HG02884 (cell line): Measurements from ENCODE around the gene GJB5.
"Not testable (repeated sequence)": the region's sequence is repeated elsewhere in the genome, so short reads cannot be mapped to it uniquely, and the experiment has no call there.

Source experiments
- ATAC-seq: cut with Tn5 transposase; IDR thresholded peaks from one replicate; pipeline ENCODE4 v1.9.1; 2021; ENCODE audit warnings: mild to moderate bottlenecking, moderate library complexity; ENCODE audit not compliant: unreplicated experiment

Gene GJB5

GRCh38 chr1:34773114-34773513 is 18.3 kb downstream of the GJB5 start:
- not testable (repeated sequence) for ATAC-seq

- no peak for ATAC-seq
Measured at GRCh38 chr1:34774957-34775356, 20.1 kb downstream of the GJB5 start.

- ATAC-seq = no peak
Measured at GRCh38 chr1:34776911-34777310, 22.1 kb downstream of the GJB5 start.

DNA sequence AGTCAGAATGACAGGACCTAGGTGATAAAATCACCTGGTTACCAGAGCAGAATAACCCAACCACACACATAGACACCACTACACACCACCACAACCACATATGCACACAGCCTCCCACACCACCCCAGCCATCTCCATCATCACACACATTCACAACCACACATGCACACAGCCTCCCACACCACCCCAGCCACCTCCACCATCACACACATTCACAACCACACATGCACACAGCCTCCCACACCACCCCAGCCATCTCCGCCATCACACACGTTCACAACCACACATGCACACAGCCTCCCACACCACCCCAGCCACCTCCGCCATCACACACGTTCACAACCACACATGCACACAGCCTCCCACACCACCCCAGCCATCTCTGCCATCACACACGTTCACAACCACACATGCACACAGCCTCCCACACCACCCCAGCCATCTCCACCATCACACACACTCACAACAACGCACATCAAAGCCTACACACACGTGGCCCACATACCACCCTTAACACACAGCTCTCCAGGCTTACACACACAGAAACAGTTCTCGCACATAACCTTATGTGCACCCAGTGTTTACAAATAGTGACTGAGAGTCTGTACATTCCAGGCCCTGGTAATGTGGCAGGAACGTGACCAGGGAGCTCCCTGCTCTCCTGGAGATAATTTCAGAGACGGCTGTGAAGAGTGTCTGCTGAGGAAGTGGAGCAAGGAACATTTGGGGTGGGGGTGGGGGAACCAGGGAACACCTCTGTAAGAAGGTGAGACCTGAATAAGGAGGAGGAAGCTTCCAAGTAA is 22.9 kb downstream of the GJB5 start:
- ATAC-seq = no peak

- ATAC-seq = no peak
Measured at GRCh38 chr1:34778381-34778780, 23.5 kb downstream of the GJB5 start.

DNA sequence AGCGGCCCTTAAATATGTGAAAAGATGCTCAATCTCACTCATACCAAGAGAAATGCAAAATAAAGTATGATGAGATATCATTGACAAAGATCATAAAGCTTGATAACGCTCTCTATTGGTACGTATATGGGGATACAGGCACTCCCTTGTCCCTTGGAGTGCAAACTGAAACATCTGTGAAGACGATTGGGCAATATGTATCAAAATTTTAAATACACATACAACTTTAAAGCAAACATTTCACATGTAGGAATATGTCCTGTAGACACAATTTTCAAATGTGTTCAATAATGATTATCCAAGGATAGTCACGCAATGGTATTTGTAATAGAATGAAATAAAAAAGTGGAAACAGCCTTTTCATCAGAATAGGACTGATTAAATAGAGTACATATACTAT is 24.2 kb downstream of the GJB5 start:
- no peak for ATAC-seq

- ATAC-seq = no peak
Measured at GRCh38 chr1:34779526-34779925, 24.7 kb downstream of the GJB5 start.

- ATAC-seq = no peak
Measured at GRCh38 chr1:34779962-34780361, 25.1 kb downstream of the GJB5 start.

- no peak for ATAC-seq
Measured at GRCh38 chr1:34780528-34780927, 25.7 kb downstream of the GJB5 start.

- no peak for ATAC-seq
Measured at GRCh38 chr1:34781071-34781843, 26.4 kb downstream of the GJB5 start, which contains the start of gene GJB3. GJB3 (plus strand) TSS chr1:34781214; CDS start chr1:34784763, 3,549 bp downstream.

DNA sequence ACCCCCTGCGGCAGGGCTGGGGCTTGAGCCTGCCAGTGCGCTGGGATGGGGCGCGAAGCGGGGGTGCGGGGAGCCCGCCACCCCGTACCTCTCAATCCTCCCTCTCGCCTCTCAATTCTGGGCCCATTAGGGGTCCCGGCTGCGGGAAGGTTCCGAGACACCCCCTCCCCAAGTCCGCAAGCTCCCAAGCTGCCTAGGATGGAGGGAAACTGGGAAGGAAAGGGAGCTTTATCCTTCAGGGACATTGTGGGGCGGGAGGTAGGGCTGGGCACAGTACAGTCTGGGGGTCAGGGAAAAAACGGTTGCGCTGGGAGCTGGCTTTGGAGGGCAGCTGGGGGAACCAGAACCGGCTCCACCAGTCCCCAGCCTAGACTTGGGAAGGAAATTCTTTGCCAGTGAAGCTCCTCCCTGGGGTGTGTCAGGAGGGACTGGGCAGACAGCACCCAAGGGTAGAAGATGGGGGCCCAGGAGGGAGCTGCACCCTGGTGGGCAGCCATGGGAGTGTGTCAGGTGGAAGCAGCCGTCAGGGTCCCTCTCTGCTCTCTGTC is 27.1 kb downstream of the GJB5 start:
- ATAC-seq = no peak

DNA sequence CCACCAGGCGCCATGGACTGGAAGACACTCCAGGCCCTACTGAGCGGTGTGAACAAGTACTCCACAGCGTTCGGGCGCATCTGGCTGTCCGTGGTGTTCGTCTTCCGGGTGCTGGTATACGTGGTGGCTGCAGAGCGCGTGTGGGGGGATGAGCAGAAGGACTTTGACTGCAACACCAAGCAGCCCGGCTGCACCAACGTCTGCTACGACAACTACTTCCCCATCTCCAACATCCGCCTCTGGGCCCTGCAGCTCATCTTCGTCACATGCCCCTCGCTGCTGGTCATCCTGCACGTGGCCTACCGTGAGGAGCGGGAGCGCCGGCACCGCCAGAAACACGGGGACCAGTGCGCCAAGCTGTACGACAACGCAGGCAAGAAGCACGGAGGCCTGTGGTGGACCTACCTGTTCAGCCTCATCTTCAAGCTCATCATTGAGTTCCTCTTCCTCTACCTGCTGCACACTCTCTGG is 29.9 kb downstream of the GJB5 start:
- ATAC-seq = no peak

DNA sequence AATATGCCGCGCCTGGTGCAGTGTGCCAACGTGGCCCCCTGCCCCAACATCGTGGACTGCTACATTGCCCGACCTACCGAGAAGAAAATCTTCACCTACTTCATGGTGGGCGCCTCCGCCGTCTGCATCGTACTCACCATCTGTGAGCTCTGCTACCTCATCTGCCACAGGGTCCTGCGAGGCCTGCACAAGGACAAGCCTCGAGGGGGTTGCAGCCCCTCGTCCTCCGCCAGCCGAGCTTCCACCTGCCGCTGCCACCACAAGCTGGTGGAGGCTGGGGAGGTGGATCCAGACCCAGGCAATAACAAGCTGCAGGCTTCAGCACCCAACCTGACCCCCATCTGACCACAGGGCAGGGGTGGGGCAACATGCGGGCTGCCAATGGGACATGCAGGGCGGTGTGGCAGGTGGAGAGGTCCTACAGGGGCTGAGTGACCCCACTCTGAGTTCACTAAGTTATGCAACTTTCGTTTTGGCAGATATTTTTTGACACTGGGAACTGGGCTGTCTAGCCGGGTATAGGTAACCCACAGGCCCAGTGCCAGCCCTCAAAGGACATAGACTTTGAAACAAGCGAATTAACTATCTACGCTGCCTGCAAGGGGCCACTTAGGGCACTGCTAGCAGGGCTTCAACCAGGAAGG is 30.5 kb downstream of the GJB5 start:
- no peak for ATAC-seq

DNA sequence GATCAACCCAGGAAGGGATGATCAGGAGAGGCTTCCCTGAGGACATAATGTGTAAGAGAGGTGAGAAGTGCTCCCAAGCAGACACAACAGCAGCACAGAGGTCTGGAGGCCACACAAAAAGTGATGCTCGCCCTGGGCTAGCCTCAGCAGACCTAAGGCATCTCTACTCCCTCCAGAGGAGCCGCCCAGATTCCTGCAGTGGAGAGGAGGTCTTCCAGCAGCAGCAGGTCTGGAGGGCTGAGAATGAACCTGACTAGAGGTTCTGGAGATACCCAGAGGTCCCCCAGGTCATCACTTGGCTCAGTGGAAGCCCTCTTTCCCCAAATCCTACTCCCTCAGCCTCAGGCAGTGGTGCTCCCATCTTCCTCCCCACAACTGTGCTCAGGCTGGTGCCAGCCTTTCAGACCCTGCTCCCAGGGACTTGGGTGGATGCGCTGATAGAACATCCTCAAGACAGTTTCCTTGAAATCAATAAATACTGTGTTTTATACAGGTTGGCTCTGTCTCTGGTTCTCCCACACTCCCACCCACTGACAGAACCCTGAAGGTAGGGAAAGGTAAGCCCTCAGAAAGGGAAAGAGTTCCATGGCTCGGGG is 31.1 kb downstream of the GJB5 start:
- no peak for ATAC-seq

DNA sequence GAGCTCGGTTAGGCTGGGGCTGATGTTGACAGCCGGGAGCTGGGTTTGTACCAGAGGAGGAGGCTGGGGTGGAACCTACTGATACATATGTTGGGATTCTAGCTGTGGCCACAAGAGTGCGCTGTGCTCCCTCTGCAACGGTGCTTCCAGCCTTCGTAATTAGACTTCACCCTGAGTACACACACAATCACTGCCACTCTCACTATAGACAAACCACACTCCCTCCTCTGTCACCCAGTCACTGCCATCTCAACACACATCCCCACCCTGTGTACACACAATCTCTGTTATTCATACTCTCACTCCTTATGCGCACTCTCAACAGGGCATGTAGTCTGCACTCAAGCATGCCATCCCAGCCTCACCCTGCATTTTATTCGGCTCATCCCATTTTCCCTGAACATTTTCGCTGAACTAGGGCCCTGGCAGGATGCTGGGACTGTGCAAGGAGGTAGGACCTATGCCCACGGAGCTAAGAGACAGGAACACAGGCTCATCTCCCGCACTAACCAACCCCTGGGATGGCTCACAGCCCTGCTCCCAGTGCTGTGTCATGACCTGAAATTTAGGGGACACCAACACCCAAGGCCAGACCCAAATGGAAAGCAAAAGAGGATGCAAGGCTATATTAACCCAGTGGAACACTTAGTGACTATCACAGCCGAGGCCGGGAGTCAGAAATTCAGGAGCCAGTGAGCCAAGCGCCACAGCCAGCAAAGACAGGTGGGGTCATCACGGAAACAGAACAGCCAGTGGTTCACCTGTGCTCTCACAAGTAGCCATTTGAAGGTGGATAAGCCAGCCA is 31.9 kb downstream of the GJB5 start:
- ATAC-seq = no peak

DNA sequence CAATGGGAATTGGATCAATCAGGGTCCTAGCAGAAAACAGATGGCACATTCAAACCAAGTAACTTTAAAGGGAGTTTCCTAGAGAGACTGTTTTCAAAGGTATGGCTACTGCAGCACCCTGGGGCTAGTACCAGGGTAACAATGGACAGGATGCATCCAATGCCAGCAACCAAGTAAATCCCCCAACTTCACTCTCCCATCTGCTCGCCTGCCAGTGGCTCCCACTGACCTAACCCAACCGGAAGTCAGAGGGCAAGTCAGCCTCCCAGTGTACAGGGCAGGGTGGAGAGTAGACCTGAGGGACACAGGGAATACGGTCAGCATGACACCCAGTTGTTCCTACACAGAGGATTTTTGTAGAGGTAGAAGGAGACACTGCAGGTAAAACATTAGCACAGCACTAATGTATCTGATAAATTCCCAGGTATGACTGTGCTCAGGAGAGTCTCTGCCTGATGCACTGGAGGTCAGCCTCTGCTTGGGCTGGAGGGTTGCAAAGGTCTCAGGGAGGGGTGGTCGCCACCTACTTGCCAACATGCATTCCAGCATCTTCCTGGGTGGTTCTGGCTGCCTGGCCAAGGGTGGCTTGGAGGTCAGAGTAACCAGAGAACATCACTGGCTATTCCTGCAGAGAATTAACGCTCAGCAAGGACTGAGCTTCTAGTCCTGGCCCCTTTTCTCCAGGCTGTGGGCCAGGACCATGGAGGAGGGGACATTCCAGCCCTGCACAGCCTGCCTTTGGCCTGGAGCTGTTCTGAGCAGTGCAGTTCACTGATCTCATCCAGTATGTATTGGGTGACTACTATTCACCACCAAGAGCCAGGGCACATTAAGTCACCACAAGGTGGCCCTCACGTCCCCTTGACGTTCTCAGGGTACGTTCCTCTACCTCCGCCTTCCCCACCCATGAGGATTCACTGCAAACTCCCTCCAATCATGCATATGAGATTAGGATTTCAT is 32.9 kb downstream of the GJB5 start:
- ATAC-seq = no peak

DNA sequence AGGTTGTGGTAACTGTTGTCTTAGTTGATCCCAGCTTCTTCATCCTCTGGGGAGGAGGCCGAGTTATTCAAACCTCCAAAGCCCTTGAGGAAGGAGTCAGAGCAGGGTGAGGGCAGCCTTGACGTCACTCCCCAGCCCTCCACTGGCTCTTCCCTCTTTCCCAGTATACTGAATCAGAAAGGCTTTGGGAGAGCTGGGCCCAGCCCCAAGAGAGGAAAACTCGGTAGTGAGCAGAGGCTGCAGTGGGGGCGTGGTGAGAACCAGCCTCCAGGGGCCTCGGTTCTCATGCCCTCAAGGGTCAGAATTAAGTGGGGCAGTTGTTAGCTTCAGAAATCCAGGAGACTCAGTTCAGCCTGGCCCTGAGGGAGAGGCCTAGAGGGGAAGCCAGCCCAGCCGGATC is 36.1 kb downstream of the GJB5 start:
- ATAC-seq = no peak

DNA sequence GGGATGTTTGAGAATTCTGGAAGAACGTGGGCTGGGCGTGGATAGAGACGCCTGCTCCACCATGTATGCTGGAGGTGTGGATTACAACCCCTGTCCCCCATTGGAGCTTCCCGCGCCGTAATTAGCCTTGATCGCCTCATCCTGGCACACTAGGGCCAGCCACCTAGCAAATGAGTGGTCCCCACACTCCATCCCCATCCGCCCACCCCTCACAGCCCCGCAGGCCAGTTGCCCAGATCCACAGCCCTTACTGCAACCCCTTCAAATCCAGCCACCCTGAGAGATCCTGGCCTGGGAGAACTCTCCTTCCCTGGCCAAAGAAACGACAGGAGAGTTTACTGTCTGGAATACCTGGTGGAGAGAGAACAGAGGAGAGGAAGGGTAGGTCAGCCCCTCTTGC is 37.6 kb downstream of the GJB5 start:
- no peak for ATAC-seq
